GM12878 (cell line): ENCODE measurements around the gene ZNF608. TPM values are rescaled to one million over a fixed set of nuclear protein-coding genes. Genes with fewer than 3 reads are reported as not detected.

Experiments
- ATAC-seq: fragments of 200-7000 bp; cut with Tn5 transposase; 3 replicates; pipeline ENCODE4 v1.9.1; 2020; ENCODE audit warnings: mild to moderate bottlenecking, moderate library complexity
- BruUV-seq: library from RNA; stranded (reverse); fragments of 400-500 nt; replicated peaks from 2 replicates; lab custom pipeline; 2021; lab: Mats Ljungman, UMichigan
- CTCF ChIA-PET: fragments of 300-600 bp; sonication (Branson Sonifier 250); formaldehyde crosslinking; extraction: SDS; loops from one replicate; lab custom pipeline; 2021; ENCODE audit warnings: inconsistent platforms; lab: Yijun Ruan, JAX
- POLR2A ChIA-PET: fragments of 350-600 bp; formaldehyde crosslinking; extraction: SDS; loops from one replicate; lab custom pipeline; 2021; ENCODE audit warnings: inconsistent platforms; lab: Charles Lee
- RAD21 ChIA-PET: fragments of 300-600 bp; sonication (Branson Sonifier 250); formaldehyde crosslinking; loops from one replicate; lab custom pipeline; 2023; ENCODE audit warnings: antibody characterized with exemption; ENCODE audit not compliant: unreplicated experiment; lab: Charles Lee
- SMC1A ChIA-PET: fragments of 300-600 bp; sonication (Branson Sonifier 250); formaldehyde crosslinking; loops from one replicate; lab custom pipeline; 2023; ENCODE audit not compliant: unreplicated experiment, uncharacterized antibody; lab: Charles Lee
- DNase-seq: peaks from one replicate; pipeline ENCODE4 v3.0.0-alpha.2; 2011; ENCODE audit warnings: low read depth, low spot score
- FAIRE-seq: peaks from 3 replicates; lab custom pipeline; 2011; peaks lifted over from hg19 to GRCh38; lab: Jason Lieb, UNC
- H2AFZ ChIP-seq: 2 replicates; pipeline ENCODE4 v1.6.0; 2011; ENCODE audit warnings: low read depth, low read length, control low read depth; ENCODE audit not compliant: control insufficient read depth
- H3K27ac ChIP-seq: 2 replicates; pipeline ENCODE4 v1.5.1; 2011; ENCODE audit warnings: control low read depth; ENCODE audit not compliant: control insufficient read depth, insufficient read depth
- H3K27me3 ChIP-seq, 2 experiments: replicated peaks in 1 of 2; 2 replicates each; pipeline versions ENCODE4 v1.6.0 to v1.6.1; 2011; ENCODE audit warnings: low read length in 1 of 2; ENCODE audit not compliant: control insufficient read depth in 2 of 2, insufficient read depth in 2 of 2
- H3K36me3 ChIP-seq, 2 experiments: 2 replicates each; pipeline ENCODE4 v1.5.1; 2011; ENCODE audit warnings: low read length in 1 of 2; ENCODE audit not compliant: control insufficient read depth in 2 of 2, insufficient read depth in 2 of 2
- H3K4me1 ChIP-seq: 2 replicates; pipeline ENCODE4 v1.6.1; 2011; ENCODE audit warnings: mild to moderate bottlenecking, low read length, moderate library complexity, mixed read lengths; ENCODE audit not compliant: control insufficient read depth, insufficient read depth
- H3K4me2 ChIP-seq: 2 replicates; pipeline ENCODE4 v1.6.0; 2011; ENCODE audit warnings: control low read depth; ENCODE audit not compliant: control insufficient read depth, insufficient read depth
- H3K4me3 ChIP-seq: fragments of 200-600 bp; sonication (generic); 2 replicates; pipeline ENCODE4 v1.5.1; 2016
- H3K79me2 ChIP-seq: 2 replicates; pipeline ENCODE4 v1.6.0; 2011; ENCODE audit warnings: low read length; ENCODE audit not compliant: control insufficient read depth, insufficient read depth
- H3K9ac ChIP-seq: 2 replicates; pipeline ENCODE4 v1.8.0; 2011; ENCODE audit warnings: low read length, control low read depth, mixed read lengths; ENCODE audit not compliant: control insufficient read depth, insufficient read depth
- H3K9me3 ChIP-seq: replicated peaks from 3 replicates; pipeline ENCODE4 v1.5.1; 2011; ENCODE audit warnings: mild to moderate bottlenecking, low read length; ENCODE audit not compliant: control insufficient read depth, insufficient read depth
- H4K20me1 ChIP-seq: 2 replicates; pipeline ENCODE4 v1.6.0; 2011; ENCODE audit not compliant: control insufficient read depth, insufficient read depth
- NR2C1 ChIP-seq: fragments of 450-650 bp; IDR thresholded peaks from 2 replicates; pipeline ENCODE4 v1.6.1; 2017; ENCODE audit warnings: antibody characterized with exemption, mild to moderate bottlenecking, moderate library complexity
- RELB ChIP-seq: fragments of 450-650 bp; IDR thresholded peaks from 2 replicates; pipeline ENCODE4 v1.6.1; 2017; ENCODE audit warnings: low read depth, mild to moderate bottlenecking, moderate library complexity
- WGBS: methylation state at CpG from one replicate; pipeline ENCODE4 v1.1.6; 2016; ENCODE audit warnings: low lambda C conversion rate; ENCODE audit not compliant: insufficient replicate concordance, insufficient coverage; ENCODE audit errors: missing lambda C conversion rate; 5-methylcytosine and 5-hydroxymethylcytosine counted together
- in situ Hi-C: fragments of 300-500 bp; cut with MboI; formaldehyde crosslinking; loops from 9 replicates; pipeline ENCODE4 v1.14.3; 2018; ENCODE audit warnings: mixed read lengths
- intact Hi-C: fragments of 100-400 bp; cut with micrococcal nuclease; formaldehyde crosslinking; loops from one replicate; pipeline ENCODE4 v1.14.2; 2022; ENCODE audit not compliant: unreplicated experiment
- polyA plus RNA-seq, 11 experiments: library from polyadenylated mRNA; depleted of rRNA in 4 of 11; unstranded in 6 of 11; stranded (reverse) in 5 of 11; fragments of >200 nt; fragmentation: Nextera tagmentation in 4 of 11; fragmentation: Illumina TruSeq in 1 of 11; extraction: Ambion mirVana in 4 of 11; extraction: Trizol in 1 of 11; gene quantifications; 1 replicate in 1 of 11; 2 replicates in 10 of 11; pipeline versions ENCODE4 v1.2.1 to v1.2.3, GENCODE V29; 2011 to 2016; ENCODE audit warnings: inconsistent platforms in 2 of 11, missing spikeins in 2 of 11, low read depth in 1 of 11
- total RNA-seq, 4 experiments: library from RNA; depleted of rRNA in 3 of 4; stranded (reverse); fragments of >200 nt in 3 of 4; fragmentation: Illumina TruSeq in 1 of 4; extraction: Trizol in 1 of 4; gene quantifications; 2 replicates each; pipeline versions ENCODE4 v1.2.1 to v1.2.3, GENCODE V29; 2013 to 2021

Gene ZNF608
- total and polyA plus RNA-seq, 10 of the 15 experiments (the other 5 are each of a cell fraction or from before 2014, with no cell fraction given): 0.19 to 6.7 (median 0.64) TPM

- POLR2A ChIA-PET: interaction anchor here (0.7 to 1.0 kb wide), 2 partner anchors 20 to 104 kb away, joined by 4 to 6 read pairs; no protein-coding TSS in a partner anchor
- BruUV-seq: no TSS peak
These were observed 30.3 kb downstream of the ZNF608 start for GRCh38 chr5:124716169-124716568.

More at GRCh38 chr5:124716169-124716568, 30.3 kb downstream of the ZNF608 start:
- Histone ChIP-seq H3K27me3 (no peaks in the 10 kb centered on the region; a peak in 1 of 4 replicates), H3K4me3 (no peak overlapping the region), H2AFZ (no peak overlapping the region), H4K20me1 (no peaks in the 10 kb centered on the region), H3K9ac (no peak overlapping the region), H3K9me3 (no peaks in the 10 kb centered on the region), H3K36me3 (no peaks in the 10 kb centered on the region), H3K4me2 (no peak overlapping the region), H3K79me2 (peaks cover 10% of the 10 kb centered on the region), H3K4me1 (no peaks in the 10 kb centered on the region), H3K27ac (no peak overlapping the region)
- CTCF ChIA-PET: interaction anchor here (1.4 kb wide), 1 partner anchor 14 kb away, joined by 4 read pairs; no protein-coding TSS in a partner anchor
- DNase-seq (no peak), ATAC-seq (no peak), FAIRE-seq (no peak)
- intact Hi-C loops: no loop called here
- in situ Hi-C loops: loop anchor here (25.0 kb wide), 1 partner anchor 1054 kb away; no protein-coding TSS in a partner anchor
- TF ChIP-seq RELB (no peak), NR2C1 (no peak)
- WGBS: 64% methylated on average over 1 of the region's 1 CpG
- SMC1A ChIA-PET: interaction anchor here (1.0 to 2.0 kb wide), 3 partner anchors 14 to 21 kb away, joined by 3 to 8 read pairs (median 4); no protein-coding TSS in a partner anchor
- RAD21 ChIA-PET: interaction anchor here (1.2 to 1.5 kb wide), 2 partner anchors 9 to 63 kb away, joined by 3 to 4 read pairs; no protein-coding TSS in a partner anchor
